ENCODE measurements around the gene EGFLAM.

EGFLAM gene

DNA sequence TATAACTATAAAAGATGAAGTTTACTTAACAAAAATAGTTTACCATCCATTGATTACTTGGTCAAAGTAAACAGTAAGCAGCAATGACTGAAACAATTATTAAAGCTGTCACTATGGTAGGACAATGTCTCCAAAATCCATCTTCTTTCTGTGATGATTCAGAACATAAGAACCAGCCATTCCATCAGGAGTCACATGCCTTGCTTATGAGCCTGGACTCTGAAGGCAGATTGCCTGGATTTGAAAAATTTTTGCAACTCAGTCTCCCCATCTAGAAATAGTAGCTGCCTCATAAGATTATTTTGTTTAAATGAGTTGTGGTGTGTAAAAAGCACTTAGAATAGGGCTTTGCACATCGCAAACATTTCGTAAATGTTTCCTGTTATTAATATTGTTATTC, 161.9 kb downstream of the EGFLAM start:
- DNase-seq (ENCODE audit: low read depth), result peak; percentile 41

DNA sequence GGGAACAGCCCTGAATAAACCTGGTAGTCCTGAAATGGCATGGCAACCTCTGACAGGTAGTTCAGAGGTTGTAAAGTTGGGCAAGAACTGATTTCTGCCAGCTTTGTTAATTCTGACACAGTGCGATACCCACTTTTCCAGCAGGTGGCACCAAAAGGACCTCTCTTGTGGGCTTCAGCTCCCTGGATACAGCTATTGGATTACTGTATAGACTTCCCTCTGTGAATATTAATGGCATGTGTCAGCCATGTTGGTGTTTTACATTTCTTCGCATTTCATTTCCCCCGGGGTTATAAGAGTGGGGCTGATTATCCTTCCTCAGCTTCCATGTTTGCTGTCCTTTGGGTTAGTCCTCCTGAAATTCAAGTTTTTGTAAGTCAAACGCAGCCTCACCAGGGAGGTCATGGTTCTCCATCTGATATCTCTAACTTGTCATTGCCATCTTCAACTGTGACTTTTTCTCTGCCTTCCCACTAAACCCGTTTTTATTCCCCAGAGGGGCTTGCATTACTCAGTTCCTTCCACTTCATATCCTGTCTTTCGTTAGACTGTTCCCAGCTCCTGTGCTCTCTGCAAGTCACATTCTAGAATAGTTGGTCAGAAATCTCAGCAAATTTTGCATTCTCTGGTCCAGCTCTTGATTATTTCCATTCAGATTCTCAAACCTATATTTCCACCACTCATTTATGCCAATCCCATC, 162.5 kb downstream of the EGFLAM start:
- DNase-seq (ENCODE audit: low read depth), result peak; percentile 70

DNA sequence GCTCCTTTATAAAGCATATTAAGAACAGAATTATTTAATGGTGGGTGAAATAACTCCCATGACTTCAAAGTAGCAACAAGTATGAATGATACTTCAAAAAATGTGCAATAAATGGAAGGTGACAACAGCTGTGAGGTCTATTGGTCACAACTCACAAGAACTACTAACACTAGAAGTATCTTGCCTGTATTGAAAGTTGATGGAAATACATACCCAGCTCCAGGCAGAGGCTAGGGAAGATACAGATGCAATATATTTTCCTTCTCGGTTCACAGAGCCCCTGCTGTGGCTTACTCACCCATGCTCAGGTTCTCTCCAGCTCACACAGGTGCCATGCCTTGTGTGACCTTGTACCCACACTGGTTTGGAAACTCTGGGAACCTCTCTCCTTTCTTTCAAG, 164.3 kb downstream of the EGFLAM start:
- no peak for DNase-seq (ENCODE audit: low read depth)

DNA sequence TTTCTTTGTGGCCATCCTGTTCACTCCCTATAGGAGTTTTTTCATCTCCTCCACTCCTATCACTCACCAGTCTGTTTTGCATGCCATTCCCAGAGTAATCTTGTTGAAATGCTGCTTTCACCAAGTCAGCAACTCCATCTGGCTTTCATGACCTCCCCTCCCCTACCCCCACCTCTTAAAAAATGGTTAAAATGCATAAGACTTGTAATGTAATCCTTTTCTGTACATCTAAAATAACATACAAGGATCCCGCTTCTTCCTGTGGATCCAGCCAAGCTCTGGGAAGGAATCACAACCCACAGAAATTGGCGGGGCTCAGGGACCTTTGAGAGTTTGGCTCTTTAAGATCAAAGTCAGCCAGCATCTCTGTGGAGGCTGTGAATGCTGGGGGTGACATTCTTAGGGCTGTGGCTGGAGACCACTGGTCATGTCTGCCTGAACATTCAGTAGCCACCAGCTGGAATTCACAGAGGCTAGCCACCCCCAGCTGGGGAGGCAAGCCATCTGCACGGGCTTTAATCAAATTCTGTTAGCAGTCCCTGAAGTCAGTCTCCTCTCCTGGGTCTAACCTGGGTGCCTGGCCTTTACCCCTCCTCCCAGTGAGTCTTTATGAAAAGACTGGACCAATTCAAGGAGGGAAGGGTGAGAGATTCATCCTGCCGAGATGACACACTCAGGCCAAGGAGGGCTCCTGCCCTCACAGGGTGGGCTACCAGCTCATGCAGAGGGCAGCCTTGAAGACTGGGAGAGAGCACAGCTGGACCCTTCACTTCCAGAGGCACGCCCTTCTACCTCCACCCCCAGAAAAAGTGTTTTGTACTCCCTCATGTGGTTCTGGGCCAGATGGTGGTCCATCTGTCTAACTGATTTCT, 165.2 kb downstream of the EGFLAM start:
- no peak for DNase-seq (ENCODE audit: low read depth)

DNA sequence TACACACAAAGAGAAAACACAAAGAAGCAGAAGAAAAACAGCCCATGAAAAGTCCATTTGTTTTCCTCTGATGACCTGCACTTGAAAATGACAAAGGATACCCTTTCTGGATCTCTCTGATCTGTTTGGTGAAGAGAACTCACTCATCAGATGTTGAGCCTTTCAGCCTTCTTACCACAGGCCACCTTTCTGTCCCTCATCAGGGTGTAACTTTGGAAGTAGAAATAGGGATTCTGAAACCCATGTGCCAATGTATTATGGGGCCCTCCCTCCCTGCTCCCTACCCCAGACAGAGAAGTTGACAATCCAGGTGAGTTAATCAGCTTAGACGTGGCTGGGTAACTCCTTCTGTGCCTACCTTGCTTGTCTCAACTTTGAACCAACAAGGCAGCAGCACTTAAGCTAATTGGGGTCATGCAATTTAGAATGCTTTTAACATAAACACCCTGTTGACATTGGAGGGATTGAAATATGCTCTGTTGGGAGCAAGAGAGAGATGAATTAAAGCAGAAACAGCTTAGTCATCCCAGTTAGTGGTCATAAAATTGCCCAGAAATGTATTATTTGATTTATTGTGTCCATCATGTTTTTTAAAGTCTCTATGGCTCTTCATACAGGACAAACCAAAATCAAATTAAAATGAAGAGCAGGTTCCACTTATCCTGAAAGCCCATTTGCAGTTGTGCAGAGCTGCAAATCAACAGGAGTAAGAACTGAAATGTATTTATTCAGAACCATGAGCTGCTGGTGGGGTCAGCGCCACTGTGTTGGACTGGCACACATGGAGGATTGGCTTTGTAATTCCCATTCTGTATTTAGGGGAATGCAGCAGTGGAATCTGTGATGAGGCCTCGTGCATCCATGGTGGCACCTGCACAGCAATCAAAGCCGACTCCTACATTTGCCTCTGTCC, 166.0 kb downstream of the EGFLAM start:
- peak; percentile 44 for DNase-seq (ENCODE audit: low read depth)

DNA sequence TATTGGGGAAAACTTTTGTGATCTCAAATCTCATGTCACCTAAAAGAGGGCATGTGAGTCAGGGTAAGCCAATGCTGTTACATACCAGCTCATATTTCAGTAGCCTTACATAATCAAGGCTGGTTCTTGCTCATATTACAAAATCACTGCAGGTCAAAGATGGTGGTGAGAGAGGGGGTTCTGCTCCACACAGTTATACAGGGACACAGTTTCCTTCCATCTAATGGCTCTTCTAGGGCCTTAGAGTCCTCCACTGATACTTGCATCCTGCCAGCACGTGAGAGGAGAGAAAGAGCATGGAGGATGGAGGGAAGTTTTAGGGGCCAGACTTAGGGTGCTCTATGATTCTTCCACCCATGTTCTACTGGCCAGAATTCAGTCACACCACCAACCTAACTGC, 168.1 kb downstream of the EGFLAM start:
- DNase-seq (ENCODE audit: low read depth), result peak; percentile 70

DNA sequence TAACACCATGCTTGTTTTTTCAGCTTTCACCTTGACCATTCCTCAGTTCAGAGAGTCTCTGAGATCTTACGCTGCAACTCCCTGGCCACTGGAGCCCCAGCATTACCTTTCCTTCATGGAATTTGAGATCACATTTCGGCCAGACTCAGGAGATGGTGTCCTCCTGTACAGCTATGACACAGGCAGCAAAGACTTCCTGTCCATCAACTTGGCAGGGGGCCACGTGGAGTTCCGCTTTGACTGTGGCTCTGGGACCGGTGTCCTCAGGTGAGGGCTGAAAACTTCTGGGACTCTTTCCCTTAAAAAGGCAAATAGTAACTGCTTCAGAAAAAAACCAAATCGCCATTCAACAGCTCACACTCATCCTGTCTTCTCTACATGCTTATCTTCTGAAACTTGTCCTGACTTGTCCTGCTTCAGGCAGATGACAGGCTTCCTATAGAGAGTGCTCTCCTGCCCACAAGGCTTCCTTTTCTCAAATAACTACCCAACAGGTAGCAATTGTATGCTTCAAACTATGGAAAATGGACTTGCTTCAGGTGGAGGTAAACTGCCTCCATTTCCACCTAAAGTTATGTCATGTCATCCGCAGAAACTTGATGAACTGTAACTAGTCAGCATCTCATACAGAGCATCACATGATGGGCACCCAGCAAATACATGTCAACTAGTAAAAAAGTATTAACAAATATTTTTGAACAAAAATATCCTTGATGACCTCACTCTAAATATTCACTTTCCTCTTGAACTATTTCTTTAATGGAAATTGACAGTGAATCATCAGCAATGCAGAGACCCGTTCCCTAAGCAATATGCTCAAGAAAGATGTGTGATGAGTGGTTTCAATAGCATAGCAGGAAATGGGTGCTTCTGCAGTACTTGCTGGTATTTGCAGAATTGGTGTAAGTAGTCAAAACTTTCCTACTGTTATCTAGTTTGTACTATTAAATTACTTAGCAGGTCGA, 168.9 kb downstream of the EGFLAM start:
- DNase-seq (ENCODE audit: low read depth), result no peak

DNA sequence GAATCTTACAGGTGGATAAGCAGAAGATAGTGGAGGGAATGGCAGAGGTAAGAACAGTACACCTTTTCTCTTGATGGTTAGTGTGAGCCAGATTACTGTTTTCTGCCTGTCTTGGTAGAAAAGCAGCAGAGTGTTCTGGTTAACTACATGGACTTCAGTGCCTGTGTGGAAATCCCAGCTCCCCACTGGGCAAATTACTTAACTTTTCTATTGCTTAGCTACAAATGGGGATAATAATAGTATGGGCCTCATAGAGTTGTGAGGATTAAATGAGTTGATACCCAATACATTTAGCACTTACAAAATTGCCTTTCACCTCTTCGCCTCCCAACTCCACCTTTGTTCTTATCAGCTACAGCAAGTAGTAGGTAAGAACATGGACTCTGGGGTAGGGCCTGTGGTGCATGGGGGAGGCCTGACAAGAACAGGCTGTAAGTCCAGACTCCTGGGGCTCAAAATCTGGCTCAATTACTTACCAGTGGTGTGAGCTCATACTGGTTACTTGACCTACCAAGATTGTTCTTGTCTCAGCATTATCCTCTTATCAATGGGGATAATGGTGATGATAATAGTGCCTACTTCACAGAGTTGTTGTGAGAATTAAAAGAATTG, 173.0 kb downstream of the EGFLAM start:
- DNase-seq (ENCODE audit: low read depth), result no peak

DNA sequence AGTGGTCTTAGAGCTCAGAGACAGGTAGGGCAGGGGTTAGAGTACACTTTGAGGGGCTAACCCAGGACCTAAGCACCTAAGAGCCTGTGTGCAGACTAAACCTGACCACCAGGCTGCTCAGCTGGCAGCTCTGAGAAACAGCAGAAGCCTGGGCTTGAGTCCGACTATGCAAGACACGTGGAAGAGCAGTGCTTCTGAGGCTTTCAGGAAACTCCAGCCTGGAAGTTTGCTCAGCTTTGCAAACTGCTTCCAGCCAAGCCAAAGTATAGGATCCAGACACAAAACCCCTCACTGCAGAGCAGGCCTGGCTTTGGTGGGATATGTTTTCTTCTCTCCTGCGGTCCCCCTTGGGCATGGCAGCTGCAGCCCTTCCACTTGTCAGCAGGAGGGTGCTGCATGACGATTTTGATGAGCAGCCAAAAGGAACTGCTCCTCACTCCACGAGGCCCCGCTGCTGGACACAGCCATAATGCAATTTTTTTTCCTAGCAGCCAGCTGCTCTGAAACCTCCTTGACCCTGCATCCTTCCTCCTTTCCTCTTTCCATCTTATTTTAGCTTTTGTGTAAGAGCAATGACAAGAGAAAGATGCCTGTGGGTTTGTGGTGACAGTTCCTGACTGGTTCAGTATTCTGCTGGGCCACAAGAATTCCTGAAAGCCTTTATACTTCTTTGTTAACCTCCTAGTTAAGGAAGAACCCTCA, 175.0 kb downstream of the EGFLAM start:
- peak; percentile 86 for DNase-seq (ENCODE audit: low read depth)

DNA sequence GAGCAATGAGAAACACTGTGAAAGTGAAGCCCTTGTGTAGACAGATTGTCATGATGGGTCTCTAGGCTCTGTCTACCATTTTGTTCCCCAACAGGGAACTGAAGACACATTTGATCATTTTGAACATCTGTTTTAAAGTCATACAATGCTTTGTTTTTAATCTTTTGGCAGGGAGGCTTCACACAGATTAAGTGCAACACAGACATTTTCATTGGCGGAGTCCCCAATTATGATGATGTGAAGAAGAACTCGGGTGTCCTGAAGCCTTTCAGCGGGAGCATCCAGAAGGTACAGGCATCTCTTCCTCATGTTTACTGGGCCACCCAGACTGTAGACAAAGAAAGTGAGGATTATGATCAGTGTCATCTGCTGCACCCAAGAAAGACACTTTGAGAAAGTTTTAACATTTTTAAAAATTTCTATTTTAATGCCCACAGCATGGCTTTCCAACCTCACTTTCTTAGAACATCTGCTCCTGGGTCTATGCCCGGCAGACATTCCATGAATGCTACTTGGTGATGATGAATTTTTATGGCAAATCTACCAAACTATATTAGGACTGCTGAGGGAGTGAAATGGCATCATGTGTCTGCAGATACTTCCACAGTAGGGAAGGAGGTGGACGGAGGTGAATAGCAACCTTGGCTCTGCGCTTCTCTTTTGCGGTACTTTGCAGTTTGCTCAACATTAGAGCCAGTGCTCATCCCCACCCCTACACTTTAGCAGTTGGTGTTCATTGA, 176.8 kb downstream of the EGFLAM start:
- DNase-seq (ENCODE audit: low read depth), result peak; percentile 48

DNA sequence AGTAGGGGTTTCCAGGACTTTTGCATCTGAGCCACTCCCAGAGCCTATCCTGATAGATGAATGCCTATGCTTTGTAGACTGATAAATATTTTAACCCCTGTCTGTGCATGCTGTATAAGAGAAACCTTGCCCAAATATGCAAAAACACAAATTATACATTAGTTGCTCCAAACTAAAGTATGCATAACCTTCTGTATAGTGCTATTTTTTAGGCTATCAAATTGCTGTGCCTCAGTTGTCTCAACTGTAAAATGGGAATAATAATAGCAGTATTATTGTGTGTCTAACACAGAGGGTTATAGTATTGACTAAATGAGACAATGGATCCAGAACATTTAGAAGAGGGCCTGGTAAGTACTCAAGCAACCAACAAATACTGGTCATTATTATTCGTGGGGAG, 180.4 kb downstream of the EGFLAM start:
- DNase-seq (ENCODE audit: low read depth), result no peak

DNA sequence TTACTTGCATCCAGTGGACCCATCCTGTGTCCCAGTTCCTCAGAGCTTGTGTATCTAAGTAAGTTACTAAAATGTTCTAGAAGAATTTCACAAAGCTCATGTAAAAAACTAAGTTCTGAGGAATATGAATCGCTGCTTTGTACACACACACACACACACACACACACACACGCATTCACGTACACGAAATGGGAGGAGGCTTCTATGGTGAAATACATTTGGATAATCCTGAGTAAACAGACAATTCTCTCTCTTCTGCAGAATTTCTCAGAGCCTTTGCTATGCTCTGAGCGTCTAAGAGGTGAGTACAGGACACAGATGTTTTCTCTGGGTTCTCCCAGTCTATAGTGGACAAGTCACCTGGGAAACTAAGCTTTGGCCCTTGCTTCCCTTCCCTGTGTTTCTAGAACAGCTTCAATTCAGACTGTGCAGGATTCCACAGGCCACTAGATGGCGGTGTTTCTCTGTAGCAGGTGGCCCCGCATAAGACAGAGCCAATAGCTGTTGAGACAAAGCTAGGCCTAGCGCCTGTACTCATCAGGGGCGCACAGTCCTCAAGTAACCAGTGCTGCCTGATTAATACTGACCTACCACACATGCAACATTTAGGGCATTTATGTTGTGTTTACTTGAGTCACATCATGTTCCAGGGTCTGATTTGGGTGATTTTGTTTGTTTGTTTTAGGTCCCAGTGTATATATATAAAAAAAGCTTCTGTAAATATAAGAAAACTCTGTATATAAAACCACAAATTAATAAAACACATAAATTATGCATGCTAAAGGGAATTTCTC, 183.3 kb downstream of the EGFLAM start:
- peak; percentile 88 for DNase-seq (ENCODE audit: low read depth)

DNA sequence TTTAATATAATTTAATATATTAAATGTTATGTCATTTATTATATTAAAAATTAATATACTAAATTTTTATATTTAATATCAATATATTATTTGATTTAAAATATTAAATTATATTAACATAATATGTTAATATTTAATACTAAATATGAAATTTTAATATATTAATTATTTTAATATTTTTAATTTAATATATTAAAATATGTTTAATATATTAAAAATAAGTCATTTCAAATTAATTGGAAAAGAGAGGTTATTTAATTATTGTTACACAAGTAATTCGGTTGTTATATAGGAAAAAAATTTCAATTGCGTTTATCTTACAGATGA, 183.9 kb downstream of the EGFLAM start:
- DNase-seq (ENCODE audit: low read depth), result no peak

DNA sequence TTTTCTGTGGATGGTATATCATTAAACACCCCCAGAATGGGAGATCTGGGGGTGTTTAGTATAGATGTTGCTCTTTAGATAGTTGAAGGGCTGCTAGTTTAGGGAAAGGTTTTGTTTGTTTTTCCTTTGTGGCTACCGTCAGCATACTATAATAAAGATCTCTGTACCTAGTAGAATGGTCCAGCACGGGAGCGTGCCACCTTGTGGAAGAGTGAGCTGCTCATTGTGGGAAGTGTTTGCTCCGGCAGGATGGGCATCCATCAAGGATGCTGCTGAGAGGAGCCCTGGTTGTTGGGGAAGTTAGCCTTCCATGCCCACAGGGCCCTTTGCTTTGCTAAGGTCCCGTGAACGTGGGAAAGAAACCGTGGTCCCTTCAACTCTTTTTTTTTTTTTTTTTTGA, 185.0 kb downstream of the EGFLAM start:
- no peak for DNase-seq (ENCODE audit: low read depth)

DNA sequence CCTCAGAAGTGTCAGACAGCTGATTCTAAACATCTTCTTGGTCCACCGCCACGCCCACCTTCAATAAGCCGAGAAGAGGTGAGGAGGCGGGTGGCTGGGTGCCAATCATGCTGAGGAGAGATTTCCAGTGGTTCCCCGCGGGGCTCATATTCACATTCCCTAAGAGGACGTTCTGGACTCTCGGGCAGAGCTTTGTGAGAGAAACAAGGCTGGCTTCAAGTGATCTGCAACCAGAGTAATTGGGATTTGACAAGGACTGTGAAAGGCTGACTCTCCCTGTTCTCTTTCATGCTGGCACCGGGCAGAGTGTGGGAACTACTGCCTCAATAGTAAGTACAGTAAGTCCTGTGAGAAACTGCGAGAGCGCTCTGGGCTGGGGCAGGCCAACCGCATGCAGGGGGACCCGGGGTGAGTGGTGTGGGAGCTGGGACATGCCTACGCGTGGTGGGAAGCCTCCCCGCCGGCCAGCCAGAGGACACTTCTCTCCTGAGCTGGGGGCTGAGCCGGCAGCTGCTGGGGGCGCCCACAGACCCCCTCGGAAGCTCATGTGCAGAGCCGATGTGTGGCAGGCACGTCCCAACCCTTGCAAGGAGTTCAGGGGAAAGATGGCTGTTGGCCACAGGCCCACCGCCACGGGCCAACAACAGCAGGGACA, 187.1 kb downstream of the EGFLAM start:
- no peak for DNase-seq (ENCODE audit: low read depth)

DNA sequence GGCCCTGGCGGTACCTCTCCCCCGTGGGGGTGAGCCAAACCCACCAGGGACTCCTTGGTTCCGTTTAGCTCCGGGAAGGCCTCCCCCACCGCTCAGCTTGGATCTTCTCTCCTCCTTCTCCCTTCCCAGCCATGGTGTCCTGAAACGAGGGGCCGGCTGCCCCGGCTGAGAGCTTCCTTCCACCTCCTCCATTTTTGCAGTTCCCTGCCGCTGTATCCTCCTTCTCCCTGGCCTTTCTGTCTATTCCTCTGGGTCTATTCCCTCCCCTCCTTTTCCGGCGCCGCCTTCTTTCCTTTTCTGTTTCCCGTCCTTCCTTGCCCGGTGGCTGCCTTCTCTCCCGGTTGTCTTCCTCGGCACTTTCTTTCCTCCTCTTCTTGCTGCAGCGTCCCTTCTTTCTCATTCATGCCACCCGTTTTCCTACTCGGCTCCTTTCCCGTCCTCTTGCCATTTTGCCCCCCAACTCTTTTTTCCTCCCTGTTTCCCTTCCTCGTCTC, 187.7 kb downstream of the EGFLAM start:
- DNase-seq (ENCODE audit: low read depth), result no peak

DNA sequence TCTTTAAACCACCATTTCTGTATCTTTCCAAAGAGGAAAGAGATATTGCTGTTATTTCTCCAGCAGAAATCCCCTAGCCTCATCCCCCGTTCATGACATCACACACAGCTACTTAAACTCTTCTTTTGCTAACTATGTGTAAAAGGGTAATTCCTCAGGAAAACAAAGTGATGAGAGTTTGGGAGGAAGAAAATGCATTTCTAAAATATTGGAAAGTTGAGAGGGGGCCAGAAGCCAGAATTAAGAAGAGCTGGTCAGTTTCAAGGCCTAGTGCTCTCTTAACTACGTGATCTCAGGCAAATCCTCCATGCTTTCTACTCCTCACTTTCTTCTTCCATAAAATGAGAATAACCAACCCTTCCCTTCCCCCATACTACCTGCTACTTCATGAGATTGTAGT, 188.7 kb downstream of the EGFLAM start:
- no peak for DNase-seq (ENCODE audit: low read depth)

DNA sequence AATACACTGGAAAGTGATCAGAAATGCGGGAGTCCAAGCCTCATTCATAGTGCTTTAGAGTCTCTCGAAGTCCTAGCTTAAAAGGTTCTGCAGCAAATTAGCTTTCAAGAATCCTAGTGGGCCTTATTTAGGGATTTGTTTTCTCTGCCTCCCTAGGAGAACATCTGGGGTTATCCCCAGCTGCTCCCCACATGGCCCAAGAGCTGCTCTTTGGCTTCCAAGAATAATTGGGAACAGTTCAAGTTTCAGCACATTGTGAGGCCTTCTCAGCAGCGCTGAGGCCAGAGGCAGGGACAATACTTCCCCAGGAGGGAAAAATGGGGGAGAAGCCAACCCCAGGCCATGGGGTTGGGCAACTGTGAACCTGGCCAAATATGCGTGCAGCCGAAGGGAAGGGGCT, 189.4 kb downstream of the EGFLAM start:
- DNase-seq (ENCODE audit: low read depth), result no peak
